Caco-2 (cell line): ENCODE measurements around the gene PPP2R5E. TPM values are rescaled to one million over a fixed set of nuclear protein-coding genes. Genes with fewer than 3 reads are reported as not detected.

ENCODE experiments used
- BruUV-seq: library from RNA; stranded (reverse); fragments of 400-500 nt; replicated peaks from 2 replicates; lab custom pipeline; 2021; lab: Mats Ljungman, UMichigan
- CTCF ChIA-PET: fragments of 300-600 bp; sonication (Branson Sonifier 250); formaldehyde crosslinking; loops from one replicate; lab custom pipeline; 2022; ENCODE audit warnings: antibody characterized with exemption; lab: Charles Lee
- POLR2A ChIA-PET: fragments of 300-600 bp; sonication (Branson Sonifier 250); formaldehyde crosslinking; loops from one replicate; lab custom pipeline; 2022; ENCODE audit warnings: antibody characterized with exemption; lab: Charles Lee
- DNase-seq, 2 experiments: peaks; one replicate each; pipeline versions ENCODE4 v3.0.0 to v3.0.0-alpha.2; 2020 to 2022
- H3K27me3 ChIP-seq: replicated peaks from 2 replicates; pipeline ENCODE4 v1.6.0; 2011; ENCODE audit warnings: low read length; ENCODE audit not compliant: control insufficient read depth, insufficient read depth
- H3K36me3 ChIP-seq: 2 replicates; pipeline ENCODE4 v1.5.1; 2011; ENCODE audit warnings: low read length; ENCODE audit not compliant: control insufficient read depth, insufficient read depth
- H3K4me1 ChIP-seq: fragments of 250-450 bp; sonication (Bioruptor Pico); 2 replicates; pipeline ENCODE4 v1.5.1; 2020; ENCODE audit warnings: mild to moderate bottlenecking
- H3K4me3 ChIP-seq: 2 replicates; pipeline ENCODE4 v1.5.1; 2011; ENCODE audit warnings: low read depth, mild to moderate bottlenecking, control low read depth, low read length
- H3K9me3 ChIP-seq: fragments of 250-450 bp; sonication (Bioruptor Pico); 2 replicates; pipeline ENCODE4 v1.5.1; 2020; ENCODE audit warnings: mild to moderate bottlenecking, moderate library complexity
- H3K27ac Mint-ChIP-seq: one replicate; pipeline ENCODE4 v1.8.0; 2022; ENCODE audit warnings: mixed read lengths; ENCODE audit not compliant: unreplicated experiment
- H3K27me3 Mint-ChIP-seq: one replicate; pipeline ENCODE4 v1.8.0; 2022; ENCODE audit warnings: mixed read lengths; ENCODE audit not compliant: insufficient read depth, unreplicated experiment
- H3K36me3 Mint-ChIP-seq: one replicate; pipeline ENCODE4 v1.8.0; 2022; ENCODE audit warnings: mild to moderate bottlenecking, mixed read lengths; ENCODE audit not compliant: insufficient read depth, unreplicated experiment
- H3K4me1 Mint-ChIP-seq: one replicate; pipeline ENCODE4 v1.8.0; 2022; ENCODE audit warnings: low read depth, mixed read lengths; ENCODE audit not compliant: unreplicated experiment
- H3K4me3 Mint-ChIP-seq: one replicate; pipeline ENCODE4 v1.8.0; 2022; ENCODE audit warnings: mild to moderate bottlenecking, moderate library complexity, mixed read lengths; ENCODE audit not compliant: unreplicated experiment
- H3K9me3 Mint-ChIP-seq: one replicate; pipeline ENCODE4 v1.8.0; 2022; ENCODE audit warnings: mixed read lengths; ENCODE audit not compliant: unreplicated experiment
- intact Hi-C: fragments of 100-400 bp; cut with micrococcal nuclease; formaldehyde crosslinking; loops from one replicate; pipeline ENCODE4 v1.10.0; 2022; ENCODE audit not compliant: unreplicated experiment
- total RNA-seq: library from RNA; stranded (reverse); gene quantifications from 2 replicates; pipeline ENCODE4 v1.2.3, GENCODE V29; 2022
- TF ChIP-seq, protein P1 (sequence below), 2 experiments: fragments of 200-600 bp in 1 of 2; IDR thresholded peaks; 1 replicate in 1 of 2; 2 replicates in 1 of 2; pipeline versions ENCODE4 v1.5.1 to v1.8.0; 2011 to 2022; ENCODE audit warnings: antibody characterized with exemption in 1 of 2, control low read depth in 1 of 2, inconsistent platforms in 1 of 2, low read depth in 1 of 2, low read length in 1 of 2, mild to moderate bottlenecking in 1 of 2, moderate library complexity in 1 of 2; ENCODE audit not compliant: insufficient read depth in 1 of 2, severe bottlenecking in 1 of 2, unreplicated experiment in 1 of 2

Gene PPP2R5E
- total RNA-seq, 1 experiment from 2014 or later = 58.6 TPM

DNA sequence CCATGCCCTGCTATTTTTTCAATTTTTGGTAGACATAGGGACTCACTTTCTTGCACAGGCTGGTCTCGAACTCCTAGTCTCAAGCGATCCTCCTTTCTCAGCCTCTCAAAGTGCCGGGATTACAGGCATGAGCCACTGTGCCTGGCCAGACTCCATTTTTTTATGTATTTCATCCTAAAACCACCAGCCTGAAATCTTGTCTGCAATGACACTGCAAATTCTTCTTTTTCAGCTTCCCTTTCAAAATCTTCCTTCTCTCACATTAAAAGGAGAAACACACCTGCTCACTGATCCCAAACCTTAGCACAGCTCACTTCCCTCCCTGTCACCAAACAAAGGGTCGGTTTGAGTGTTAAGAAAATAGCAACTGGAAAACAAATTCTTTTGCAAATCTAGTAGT, 62.6 kb downstream of the PPP2R5E start:
- Histone ChIP-seq H3K9me3 (no peaks in the 10 kb centered on the region), H3K27me3 (no peaks in the 10 kb centered on the region), H3K4me1 (peaks cover 7% of the 10 kb centered on the region; the same call in 1 of the 2 replicates), H3K4me3 (no peak overlapping the region), H3K36me3 (no peaks in the 10 kb centered on the region)
- Mint-ChIP-seq H3K27me3 (no peaks in the 10 kb centered on the region), H3K9me3 (no peaks in the 10 kb centered on the region), H3K36me3 (peaks cover 18% of the 10 kb centered on the region), H3K4me3 (no peak overlapping the region), H3K27ac (no peak overlapping the region), H3K4me1 (peaks cover 20% of the 10 kb centered on the region)
- no peak for DNase-seq
- BruUV-seq = no TSS peak
- CTCF ChIA-PET = no interaction called here
- POLR2A ChIA-PET = no interaction called here
- intact Hi-C loops = no loop called here
- TF ChIP-seq, protein P1, sequence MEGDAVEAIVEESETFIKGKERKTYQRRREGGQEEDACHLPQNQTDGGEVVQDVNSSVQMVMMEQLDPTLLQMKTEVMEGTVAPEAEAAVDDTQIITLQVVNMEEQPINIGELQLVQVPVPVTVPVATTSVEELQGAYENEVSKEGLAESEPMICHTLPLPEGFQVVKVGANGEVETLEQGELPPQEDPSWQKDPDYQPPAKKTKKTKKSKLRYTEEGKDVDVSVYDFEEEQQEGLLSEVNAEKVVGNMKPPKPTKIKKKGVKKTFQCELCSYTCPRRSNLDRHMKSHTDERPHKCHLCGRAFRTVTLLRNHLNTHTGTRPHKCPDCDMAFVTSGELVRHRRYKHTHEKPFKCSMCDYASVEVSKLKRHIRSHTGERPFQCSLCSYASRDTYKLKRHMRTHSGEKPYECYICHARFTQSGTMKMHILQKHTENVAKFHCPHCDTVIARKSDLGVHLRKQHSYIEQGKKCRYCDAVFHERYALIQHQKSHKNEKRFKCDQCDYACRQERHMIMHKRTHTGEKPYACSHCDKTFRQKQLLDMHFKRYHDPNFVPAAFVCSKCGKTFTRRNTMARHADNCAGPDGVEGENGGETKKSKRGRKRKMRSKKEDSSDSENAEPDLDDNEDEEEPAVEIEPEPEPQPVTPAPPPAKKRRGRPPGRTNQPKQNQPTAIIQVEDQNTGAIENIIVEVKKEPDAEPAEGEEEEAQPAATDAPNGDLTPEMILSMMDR (IDR thresholded peaks at IDR 0.05; ENCODE audit: insufficient read depth in 1 of 2, low read depth in 1 of 2, low read length in 1 of 2, severe bottlenecking in 1 of 2, unreplicated experiment in 1 of 2) = no peak

DNA sequence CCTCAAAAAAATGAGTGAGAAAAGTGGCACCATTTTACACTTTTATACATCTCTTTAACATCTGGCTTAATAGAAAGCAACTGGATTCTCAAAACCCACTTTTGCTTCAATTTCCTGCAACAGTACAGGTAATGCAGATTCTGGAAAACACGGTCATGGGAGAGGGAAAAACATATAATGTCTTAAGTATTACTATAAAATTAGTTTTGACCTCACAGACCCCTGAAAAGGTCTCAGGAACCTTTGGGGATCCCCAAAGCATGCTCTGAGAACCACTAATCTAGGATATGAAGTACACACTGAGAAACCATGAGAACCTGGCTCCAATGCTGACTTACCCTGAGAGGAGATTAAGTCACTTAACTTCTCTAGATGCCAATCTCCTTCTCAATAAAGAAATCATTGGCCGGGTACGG, 64.7 kb downstream of the PPP2R5E start:
- H3K9me3 ChIP-seq = no peaks in the 10 kb centered on the region
- Mint-ChIP-seq H3K36me3 (peaks cover 18% of the 10 kb centered on the region), H3K9me3 (no peaks in the 10 kb centered on the region), H3K27ac (no peak overlapping the region), H3K27me3 (no peaks in the 10 kb centered on the region), H3K4me3 (no peak overlapping the region), H3K4me1 (peaks cover 9% of the 10 kb centered on the region)
- BruUV-seq = no TSS peak
- peaks cover 7% of the 10 kb centered on the region; the same call in 1 of the 2 replicates for H3K4me1 ChIP-seq
- H3K27me3 ChIP-seq = no peaks in the 10 kb centered on the region
- intact Hi-C loops = no loop called here
- H3K36me3 ChIP-seq = no peaks in the 10 kb centered on the region
- CTCF ChIA-PET = no interaction called here
- DNase-seq = no peak
- H3K4me3 ChIP-seq = no peak overlapping the region
- POLR2A ChIA-PET = no interaction called here
- TF ChIP-seq, protein P1 (IDR thresholded peaks at IDR 0.05; ENCODE audit: insufficient read depth in 1 of 2, low read depth in 1 of 2, low read length in 1 of 2, severe bottlenecking in 1 of 2, unreplicated experiment in 1 of 2) = no peak

DNA sequence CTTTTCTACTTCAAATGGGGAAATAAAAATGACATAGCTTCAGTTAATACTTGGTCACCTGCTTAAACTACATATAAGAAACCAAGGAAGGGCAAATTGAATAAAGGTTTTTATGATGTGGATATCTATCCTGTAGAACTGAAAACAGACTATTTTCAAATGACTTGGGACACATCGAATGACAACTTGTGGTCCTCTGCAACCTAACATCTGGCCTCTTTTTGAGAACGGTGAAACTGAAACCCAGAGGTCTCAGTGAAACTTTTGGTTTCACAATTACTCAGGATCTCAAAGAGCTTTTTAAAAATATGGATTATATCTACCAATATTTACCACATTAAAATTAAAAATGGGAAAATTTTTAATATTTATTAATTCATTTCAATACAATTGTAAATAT, 65.2 kb downstream of the PPP2R5E start:
- H3K36me3 Mint-ChIP-seq = peaks cover 18% of the 10 kb centered on the region
- Histone ChIP-seq H3K27me3 (no peaks in the 10 kb centered on the region), H3K4me3 (no peak overlapping the region), H3K9me3 (no peaks in the 10 kb centered on the region), H3K4me1 (peaks cover 7% of the 10 kb centered on the region; the same call in 1 of the 2 replicates), H3K36me3 (no peaks in the 10 kb centered on the region)
- H3K9me3 Mint-ChIP-seq = no peaks in the 10 kb centered on the region
- H3K4me1 Mint-ChIP-seq = peaks cover 4% of the 10 kb centered on the region
- BruUV-seq = no TSS peak
- intact Hi-C loops = no loop called here
- ChIA-PET CTCF (no interaction called here), POLR2A (no interaction called here)
- H3K4me3 Mint-ChIP-seq = no peak overlapping the region
- TF ChIP-seq, protein P1 (IDR thresholded peaks at IDR 0.05; ENCODE audit: insufficient read depth in 1 of 2, low read depth in 1 of 2, low read length in 1 of 2, severe bottlenecking in 1 of 2, unreplicated experiment in 1 of 2) = no peak
- no peaks in the 10 kb centered on the region for H3K27me3 Mint-ChIP-seq
- DNase-seq = no peak
- no peak overlapping the region for H3K27ac Mint-ChIP-seq
